ENCODE results near the gene UBA52. TPM values are rescaled to one million over a fixed set of nuclear protein-coding genes. Genes with fewer than 3 reads are reported as not detected.

UBA52 gene
- total and polyA plus RNA-seq, 2 experiments from 2014 or later: 627 to 1,301 TPM

GRCh38 chr19:18617562-18617961 is 45.9 kb downstream of the UBA52 start (continued):
- TF ChIP-seq, protein P1, sequence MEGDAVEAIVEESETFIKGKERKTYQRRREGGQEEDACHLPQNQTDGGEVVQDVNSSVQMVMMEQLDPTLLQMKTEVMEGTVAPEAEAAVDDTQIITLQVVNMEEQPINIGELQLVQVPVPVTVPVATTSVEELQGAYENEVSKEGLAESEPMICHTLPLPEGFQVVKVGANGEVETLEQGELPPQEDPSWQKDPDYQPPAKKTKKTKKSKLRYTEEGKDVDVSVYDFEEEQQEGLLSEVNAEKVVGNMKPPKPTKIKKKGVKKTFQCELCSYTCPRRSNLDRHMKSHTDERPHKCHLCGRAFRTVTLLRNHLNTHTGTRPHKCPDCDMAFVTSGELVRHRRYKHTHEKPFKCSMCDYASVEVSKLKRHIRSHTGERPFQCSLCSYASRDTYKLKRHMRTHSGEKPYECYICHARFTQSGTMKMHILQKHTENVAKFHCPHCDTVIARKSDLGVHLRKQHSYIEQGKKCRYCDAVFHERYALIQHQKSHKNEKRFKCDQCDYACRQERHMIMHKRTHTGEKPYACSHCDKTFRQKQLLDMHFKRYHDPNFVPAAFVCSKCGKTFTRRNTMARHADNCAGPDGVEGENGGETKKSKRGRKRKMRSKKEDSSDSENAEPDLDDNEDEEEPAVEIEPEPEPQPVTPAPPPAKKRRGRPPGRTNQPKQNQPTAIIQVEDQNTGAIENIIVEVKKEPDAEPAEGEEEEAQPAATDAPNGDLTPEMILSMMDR (conservative IDR thresholded peaks at IDR 0.05; ENCODE audit: low read depth in 2 of 2): no peak
- no peak for TF ChIP-seq POLR2AphosphoS5 (IDR thresholded peaks at IDR 0.05; ENCODE audit: low read depth)

GRCh38 chr19:18618236-18618635 is 46.6 kb downstream of the UBA52 start:
- Mint-ChIP-seq H3K4me1 (peaks cover 7% of the 10 kb centered on the region; the same call in 2 of the 3 replicates), H3K27me3 (ENCODE audit: insufficient read depth, low read depth, poor library complexity) (peaks cover 32% of the 10 kb centered on the region), H3K9me3 (peaks cover 7% of the 10 kb centered on the region; the same call in 2 of the 3 replicates), H3K27ac (no peak overlapping the region), H3K4me3 (no peak overlapping the region), H3K36me3 (ENCODE audit: low read depth) (peaks cover 7% of the 10 kb centered on the region)
- no peak for DNase-seq (ENCODE audit: low spot score)
- H3K27ac ChIP-seq (ENCODE audit: low read depth): no peak overlapping the region
- no peak for TF ChIP-seq NANOG (IDR thresholded peaks at IDR 0.05; ENCODE audit: borderline replicate concordance)
- no peak for TF ChIP-seq EZH2phosphoT487 (IDR thresholded peaks at IDR 0.05; ENCODE audit: unreplicated experiment)
- peaks cover 11% of the 10 kb centered on the region; the same call in 1 of the 2 replicates for H3K4me1 ChIP-seq (ENCODE audit: insufficient read depth)
- no peak overlapping the region for H3K4me3 ChIP-seq
- 0 out of 2 replicates have a peak, but pooled peaks cover 6% of the 10 kb centered on the region for H3K9me2 ChIP-seq (ENCODE audit: insufficient read depth)
- no peaks in the 10 kb centered on the region for H4K20me1 ChIP-seq (replicated peaks; ENCODE audit: insufficient read depth)
- ATAC-seq: no peak
- no peaks in the 10 kb centered on the region for H3K79me2 ChIP-seq (replicated peaks; ENCODE audit: insufficient read depth)
- peaks cover 30% of the 10 kb centered on the region for H3K27me3 ChIP-seq (ENCODE audit: insufficient read depth)
- no peak overlapping the region for H3K4me2 ChIP-seq
- H3F3A ChIP-seq (replicated peaks; ENCODE audit: low read depth): no peaks in the 10 kb centered on the region
- H3K36me3 ChIP-seq (ENCODE audit: insufficient read depth): no peaks in the 10 kb centered on the region
- H2AFZ ChIP-seq: no peak overlapping the region

GRCh38 chr19:18620311-18620710 is 48.7 kb downstream of the UBA52 start:
- no peak overlapping the region for H3K27ac Mint-ChIP-seq
- no peak overlapping the region for H3K27ac ChIP-seq (ENCODE audit: low read depth)
- TF ChIP-seq ZNF114 (CRISPR knock-in tag; IDR thresholded peaks at IDR 0.05) (no peak), ZNF462 (CRISPR knock-in tag; IDR thresholded peaks at IDR 0.05) (no peak), STAT1 (IDR thresholded peaks at IDR 0.05; ENCODE audit: unreplicated experiment) (no peak), POLR2AphosphoS5 (IDR thresholded peaks at IDR 0.05; ENCODE audit: low read depth) (no peak), CREB1 (CRISPR knock-in tag; IDR thresholded peaks at IDR 0.05; ENCODE audit: low read depth) (no peak), NANOG (IDR thresholded peaks at IDR 0.05; ENCODE audit: borderline replicate concordance) (no peak)
- TF ChIP-seq, protein P1 (conservative IDR thresholded peaks at IDR 0.05; ENCODE audit: low read depth in 2 of 2): no peak

More at GRCh38 chr19:18620311-18620710, 48.7 kb downstream of the UBA52 start:
- Mint-ChIP-seq H3K4me3 (no peak overlapping the region), H3K9me3 (peaks cover 7% of the 10 kb centered on the region; the same call in 2 of the 3 replicates), H3K36me3 (ENCODE audit: low read depth) (peaks cover 5% of the 10 kb centered on the region), H3K27me3 (ENCODE audit: insufficient read depth, low read depth, poor library complexity) (peaks cover 12% of the 10 kb centered on the region), H3K4me1 (no peaks in the 10 kb centered on the region)
- no peaks in the 10 kb centered on the region for H3K36me3 ChIP-seq (ENCODE audit: insufficient read depth)
- no peaks in the 10 kb centered on the region for H4K20me1 ChIP-seq (replicated peaks; ENCODE audit: insufficient read depth)
- no peak for ATAC-seq
- 0 out of 2 replicates have a peak, but pooled peaks cover 6% of the 10 kb centered on the region for H3K9me2 ChIP-seq (ENCODE audit: insufficient read depth)
- peaks cover 9% of the 10 kb centered on the region for H3K27me3 ChIP-seq (ENCODE audit: insufficient read depth)
- no peaks in the 10 kb centered on the region for H3F3A ChIP-seq (replicated peaks; ENCODE audit: low read depth)
- H3K4me1 ChIP-seq (ENCODE audit: insufficient read depth): no peaks in the 10 kb centered on the region
- no peak overlapping the region for H3K4me2 ChIP-seq
- no peak overlapping the region for H3K4me3 ChIP-seq
- H3K79me2 ChIP-seq (replicated peaks; ENCODE audit: insufficient read depth): no peaks in the 10 kb centered on the region
- no peak for DNase-seq (ENCODE audit: low spot score)
- H2AFZ ChIP-seq: no peak overlapping the region
